Myocyte (in vitro differentiated cells): ENCODE data around the gene MEP1A. TPM values are rescaled to one million over a fixed set of nuclear protein-coding genes. Genes with fewer than 3 reads are reported as not detected.
A peak's percentile ranks its signal among the peaks of the same experiment; 100 is the strongest.
"Not testable (repeated sequence)": the region's sequence is repeated elsewhere in the genome, so short reads cannot be mapped to it uniquely, and the experiment has no call there.

Experiments used
- DNase-seq: peaks from one replicate; pipeline ENCODE4 v3.0.0-alpha.2; 2012; ENCODE audit warnings: low read depth
- polyA plus RNA-seq: library from polyadenylated mRNA; unstranded; fragments of >200 nt; gene quantifications from one replicate; pipeline ENCODE4 v1.2.1, GENCODE V29; 2012; ENCODE audit warnings: missing spikeins
- total RNA-seq: library from RNA; depleted of rRNA; stranded (reverse); fragments of >200 nt; gene quantifications from 2 replicates; pipeline ENCODE4 v1.2.3, GENCODE V29; 2014

MEP1A gene
- not detected in 2 replicates for total RNA-seq
- not detected for polyA plus RNA-seq

GRCh38 chr6:46793138-46793537 is at the start of gene MEP1A:
Gene MEP1A (plus strand): TSS chr6:46793389. CDS start chr6:46793399, 10 bp downstream.
- no peak for DNase-seq

GRCh38 chr6:46743425-46744158 is 49.6 kb upstream of the MEP1A start:
- DNase-seq: no peak

- DNase-seq: not testable (repeated sequence)
Measured at GRCh38 chr6:46744159-46744725, 48.9 kb upstream of the MEP1A start.

- DNase-seq: no peak
Measured at GRCh38 chr6:46745973-46746372, 47.2 kb upstream of the MEP1A start.

GRCh38 chr6:46746696-46747095 is 46.5 kb upstream of the MEP1A start, which contains the start of gene ANKRD66:
Gene ANKRD66 (plus strand): TSS chr6:46746933. CDS start chr6:46751949, 5,016 bp downstream.
- peak; percentile 67 for DNase-seq

- DNase-seq: no peak
Measured at GRCh38 chr6:46748940-46749503, 44.2 kb upstream of the MEP1A start.

GRCh38 chr6:46749731-46750130 is 43.5 kb upstream of the MEP1A start:
- no peak for DNase-seq

GRCh38 chr6:46751658-46752057 is 41.5 kb upstream of the MEP1A start:
- no peak for DNase-seq

- no peak for DNase-seq
Measured at GRCh38 chr6:46755865-46756264, 37.3 kb upstream of the MEP1A start.

GRCh38 chr6:46756469-46757213 is 36.5 kb upstream of the MEP1A start:
- peak; percentile 65 for DNase-seq

- DNase-seq: peak; percentile 63
Measured at GRCh38 chr6:46757214-46757596, 36.0 kb upstream of the MEP1A start.

GRCh38 chr6:46758960-46759753 is 34.0 kb upstream of the MEP1A start:
- DNase-seq: no peak

GRCh38 chr6:46760925-46761324 is 32.3 kb upstream of the MEP1A start:
- DNase-seq: no peak

- DNase-seq: no peak
Measured at GRCh38 chr6:46763466-46763865, 29.7 kb upstream of the MEP1A start.

- not testable (repeated sequence) for DNase-seq
Measured at GRCh38 chr6:46764280-46764679, 28.9 kb upstream of the MEP1A start.

- DNase-seq: no peak
Measured at GRCh38 chr6:46764961-46765360, 28.2 kb upstream of the MEP1A start.

GRCh38 chr6:46772016-46772415 is 21.2 kb upstream of the MEP1A start:
- no peak for DNase-seq

- DNase-seq: no peak
Measured at GRCh38 chr6:46772762-46773161, 20.4 kb upstream of the MEP1A start.

GRCh38 chr6:46773201-46773855 is 19.9 kb upstream of the MEP1A start:
- DNase-seq: no peak

GRCh38 chr6:46774736-46775135 is 18.5 kb upstream of the MEP1A start:
- not testable (repeated sequence) for DNase-seq
